Panc1 (cell line): ENCODE results near the gene COL5A1.

ENCODE experiments used
- POLR2AphosphoS5 ChIP-seq: IDR thresholded peaks from 2 replicates; pipeline ENCODE4 v1.6.1; 2012; ENCODE audit warnings: mild to moderate bottlenecking, low read depth, low read length, moderate library complexity
- TCF7L2 ChIP-seq: IDR thresholded peaks from 2 replicates; pipeline ENCODE4 v1.6.1; 2011; ENCODE audit warnings: mild to moderate bottlenecking, low read depth, low read length, inconsistent platforms
- TF ChIP-seq, protein P1 (sequence below): fragments of 450-650 bp; IDR thresholded peaks from 2 replicates; pipeline ENCODE4 v1.5.1; 2017; ENCODE audit warnings: mild to moderate bottlenecking
- TF ChIP-seq, protein P2 (sequence below), 2 experiments: IDR thresholded peaks; 2 replicates each; pipeline ENCODE4 v1.6.1; 2011 to 2012; ENCODE audit warnings: low read depth in 2 of 2, control low read depth in 1 of 2, low read length in 1 of 2, mild to moderate bottlenecking in 1 of 2, moderate library complexity in 1 of 2; ENCODE audit not compliant: insufficient read depth in 1 of 2

DNA sequence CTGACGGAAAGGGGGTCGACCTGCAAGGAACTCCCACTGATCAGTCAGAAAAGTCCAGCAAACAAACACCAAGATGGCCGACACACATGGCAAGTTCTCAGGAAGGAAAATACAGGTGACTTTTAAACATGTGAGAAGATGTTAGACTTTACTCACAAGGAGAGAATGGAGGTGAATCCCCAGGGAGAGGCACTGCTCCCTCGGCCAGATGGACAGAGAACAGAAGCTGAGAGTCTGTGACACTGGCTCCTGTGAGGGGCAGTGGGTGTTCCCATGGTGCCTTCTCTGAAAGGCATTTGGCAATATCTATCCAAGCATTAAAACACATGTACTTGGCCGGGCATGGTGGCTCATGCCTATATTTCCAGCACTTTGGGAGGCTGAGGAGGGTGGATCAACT lies 22.8 kb downstream of the COL5A1 start:
- TF ChIP-seq, protein P1, sequence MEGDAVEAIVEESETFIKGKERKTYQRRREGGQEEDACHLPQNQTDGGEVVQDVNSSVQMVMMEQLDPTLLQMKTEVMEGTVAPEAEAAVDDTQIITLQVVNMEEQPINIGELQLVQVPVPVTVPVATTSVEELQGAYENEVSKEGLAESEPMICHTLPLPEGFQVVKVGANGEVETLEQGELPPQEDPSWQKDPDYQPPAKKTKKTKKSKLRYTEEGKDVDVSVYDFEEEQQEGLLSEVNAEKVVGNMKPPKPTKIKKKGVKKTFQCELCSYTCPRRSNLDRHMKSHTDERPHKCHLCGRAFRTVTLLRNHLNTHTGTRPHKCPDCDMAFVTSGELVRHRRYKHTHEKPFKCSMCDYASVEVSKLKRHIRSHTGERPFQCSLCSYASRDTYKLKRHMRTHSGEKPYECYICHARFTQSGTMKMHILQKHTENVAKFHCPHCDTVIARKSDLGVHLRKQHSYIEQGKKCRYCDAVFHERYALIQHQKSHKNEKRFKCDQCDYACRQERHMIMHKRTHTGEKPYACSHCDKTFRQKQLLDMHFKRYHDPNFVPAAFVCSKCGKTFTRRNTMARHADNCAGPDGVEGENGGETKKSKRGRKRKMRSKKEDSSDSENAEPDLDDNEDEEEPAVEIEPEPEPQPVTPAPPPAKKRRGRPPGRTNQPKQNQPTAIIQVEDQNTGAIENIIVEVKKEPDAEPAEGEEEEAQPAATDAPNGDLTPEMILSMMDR, result no peak
- TF ChIP-seq POLR2AphosphoS5 (no peak), TCF7L2 (no peak)
- TF ChIP-seq, protein P2, sequence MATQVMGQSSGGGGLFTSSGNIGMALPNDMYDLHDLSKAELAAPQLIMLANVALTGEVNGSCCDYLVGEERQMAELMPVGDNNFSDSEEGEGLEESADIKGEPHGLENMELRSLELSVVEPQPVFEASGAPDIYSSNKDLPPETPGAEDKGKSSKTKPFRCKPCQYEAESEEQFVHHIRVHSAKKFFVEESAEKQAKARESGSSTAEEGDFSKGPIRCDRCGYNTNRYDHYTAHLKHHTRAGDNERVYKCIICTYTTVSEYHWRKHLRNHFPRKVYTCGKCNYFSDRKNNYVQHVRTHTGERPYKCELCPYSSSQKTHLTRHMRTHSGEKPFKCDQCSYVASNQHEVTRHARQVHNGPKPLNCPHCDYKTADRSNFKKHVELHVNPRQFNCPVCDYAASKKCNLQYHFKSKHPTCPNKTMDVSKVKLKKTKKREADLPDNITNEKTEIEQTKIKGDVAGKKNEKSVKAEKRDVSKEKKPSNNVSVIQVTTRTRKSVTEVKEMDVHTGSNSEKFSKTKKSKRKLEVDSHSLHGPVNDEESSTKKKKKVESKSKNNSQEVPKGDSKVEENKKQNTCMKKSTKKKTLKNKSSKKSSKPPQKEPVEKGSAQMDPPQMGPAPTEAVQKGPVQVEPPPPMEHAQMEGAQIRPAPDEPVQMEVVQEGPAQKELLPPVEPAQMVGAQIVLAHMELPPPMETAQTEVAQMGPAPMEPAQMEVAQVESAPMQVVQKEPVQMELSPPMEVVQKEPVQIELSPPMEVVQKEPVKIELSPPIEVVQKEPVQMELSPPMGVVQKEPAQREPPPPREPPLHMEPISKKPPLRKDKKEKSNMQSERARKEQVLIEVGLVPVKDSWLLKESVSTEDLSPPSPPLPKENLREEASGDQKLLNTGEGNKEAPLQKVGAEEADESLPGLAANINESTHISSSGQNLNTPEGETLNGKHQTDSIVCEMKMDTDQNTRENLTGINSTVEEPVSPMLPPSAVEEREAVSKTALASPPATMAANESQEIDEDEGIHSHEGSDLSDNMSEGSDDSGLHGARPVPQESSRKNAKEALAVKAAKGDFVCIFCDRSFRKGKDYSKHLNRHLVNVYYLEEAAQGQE (IDR thresholded peaks at IDR 0.05; ENCODE audit: insufficient read depth in 1 of 2, low read depth in 2 of 2, low read length in 1 of 2), result no peak
